ENCODE results near the gene IQCC. TPM values are rescaled to one million over a fixed set of nuclear protein-coding genes. Genes with fewer than 3 reads are reported as not detected.

IQCC gene
- total RNA-seq, 4 donors from 2014 or later = 1.00 to 2.0 (median 1.9) TPM; not detected in 1

DNA sequence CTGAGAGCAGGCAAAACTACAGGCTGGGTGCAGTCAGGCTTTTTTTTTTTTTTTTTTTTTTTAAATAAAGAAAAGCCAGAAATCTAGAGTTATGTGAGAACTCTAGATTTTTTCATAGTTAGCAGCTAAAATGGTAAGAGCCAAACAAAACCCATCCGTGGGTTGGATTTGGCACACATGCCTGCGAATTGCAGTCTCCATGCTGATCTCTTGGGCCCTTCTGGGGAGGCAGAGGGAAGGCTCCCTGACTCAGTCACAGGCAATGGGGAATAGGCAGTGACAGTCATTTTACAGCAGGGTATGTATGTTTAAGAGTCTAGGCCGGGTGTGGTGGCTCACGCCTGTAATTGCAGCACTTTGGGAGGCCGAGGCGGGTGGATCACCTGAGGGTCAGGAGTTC, 23.4 kb upstream of the IQCC start:
- H3K27me3 ChIP-seq = no peaks in the 10 kb centered on the region
- TF ChIP-seq CTCF (IDR thresholded peaks at IDR 0.05) (no peak), POLR2AphosphoS5 (IDR thresholded peaks at IDR 0.05) (no peak), EP300 (IDR thresholded peaks at IDR 0.05; ENCODE audit: low read depth) (no peak), POLR2A (IDR thresholded peaks at IDR 0.05) (no peak)
- H3K36me3 ChIP-seq = peaks cover 0 to 21% (median 10%) of the 10 kb centered on the region in 4 donors
- 70 to 89% methylated on average over 2 to 6 of the region's 6 CpGs for WGBS, 2 donors (ENCODE audit: low coverage in 1 of 2)
- intact Hi-C loops (cut with DNase I; ENCODE audit: low total_unique reads) = no loop called here
- H3K27ac ChIP-seq = no peak overlapping the region
- peaks cover 12 to 53% (median 39%) of the 10 kb centered on the region in 4 donors for H3K4me1 ChIP-seq
- DNase-seq = no peak
- H3K9me3 ChIP-seq = no peaks in the 10 kb centered on the region
- peak overlapping the region in 1 of 4 donors; percentile 82 for H3K4me3 ChIP-seq
- in situ Hi-C loops (cut with MboI; ENCODE audit: low pct_ligation_motif_present in 1 of 4, low pct_unique_long_range_greater_than_20kb in 1 of 4, low sequenced_read_pairs in 3 of 4) = no loop called here

DNA sequence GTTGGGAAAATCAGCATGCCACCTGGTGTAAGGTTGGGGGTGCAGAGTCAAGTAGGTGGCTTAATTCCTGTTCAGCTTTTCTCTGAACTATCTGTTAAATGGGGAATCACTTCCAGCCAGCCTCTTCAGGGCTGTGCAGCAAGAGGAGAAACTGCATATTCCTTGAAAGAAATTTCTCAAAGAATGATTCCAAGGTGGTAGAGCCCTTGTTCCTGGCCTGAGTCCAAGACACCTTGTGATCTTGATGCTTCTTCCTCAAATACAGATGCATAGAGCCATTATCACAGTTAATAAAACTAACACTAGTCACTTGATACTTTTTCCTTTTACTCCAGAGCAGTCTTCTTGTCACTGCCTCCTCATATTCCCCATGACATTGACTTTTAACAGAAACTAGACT, 20.8 kb upstream of the IQCC start:
- no peaks in the 10 kb centered on the region for H3K9me3 ChIP-seq
- TF ChIP-seq EP300 (IDR thresholded peaks at IDR 0.05; ENCODE audit: low read depth) (no peak), POLR2AphosphoS5 (IDR thresholded peaks at IDR 0.05) (no peak), POLR2A (IDR thresholded peaks at IDR 0.05) (no peak), CTCF (IDR thresholded peaks at IDR 0.05) (no peak)
- in situ Hi-C loops (cut with MboI; ENCODE audit: low pct_ligation_motif_present in 1 of 4, low pct_unique_long_range_greater_than_20kb in 1 of 4, low sequenced_read_pairs in 3 of 4) = no loop called here
- H3K27me3 ChIP-seq = no peaks in the 10 kb centered on the region
- peaks cover 0 to 44% (median 25%) of the 10 kb centered on the region in 4 donors for H3K36me3 ChIP-seq
- no peak for DNase-seq
- H3K4me3 ChIP-seq = no peak overlapping the region
- intact Hi-C loops (cut with DNase I; ENCODE audit: low total_unique reads) = no loop called here
- no peak overlapping the region for H3K27ac ChIP-seq
- peaks cover 12 to 45% (median 31%) of the 10 kb centered on the region in 4 donors for H3K4me1 ChIP-seq

- no peaks in the 10 kb centered on the region for H3K27me3 ChIP-seq
- no peak overlapping the region for H3K4me3 ChIP-seq
- H3K9me3 ChIP-seq = no peaks in the 10 kb centered on the region
- H3K36me3 ChIP-seq = peaks cover 0 to 57% (median 34%) of the 10 kb centered on the region in 4 donors
- peaks cover 10 to 37% (median 24%) of the 10 kb centered on the region in 4 donors for H3K4me1 ChIP-seq
- no peak for DNase-seq
- no peak for TF ChIP-seq EP300 (IDR thresholded peaks at IDR 0.05; ENCODE audit: low read depth)
- no peak for TF ChIP-seq POLR2A (IDR thresholded peaks at IDR 0.05)
- TF ChIP-seq POLR2AphosphoS5 (IDR thresholded peaks at IDR 0.05) = no peak
- TF ChIP-seq CTCF (IDR thresholded peaks at IDR 0.05) = no peak
- intact Hi-C loops (cut with DNase I; ENCODE audit: low total_unique reads) = no loop called here
- in situ Hi-C loops (cut with MboI; ENCODE audit: low pct_ligation_motif_present in 1 of 4, low pct_unique_long_range_greater_than_20kb in 1 of 4, low sequenced_read_pairs in 3 of 4) = no loop called here
- H3K27ac ChIP-seq = no peak overlapping the region
- 90 to 91% methylated on average over 2 of the region's 2 CpGs for WGBS, 2 donors (ENCODE audit: low coverage in 1 of 2)
Observed at GRCh38 chr1:32186077-32186476, 19.4 kb upstream of the IQCC start.

DNA sequence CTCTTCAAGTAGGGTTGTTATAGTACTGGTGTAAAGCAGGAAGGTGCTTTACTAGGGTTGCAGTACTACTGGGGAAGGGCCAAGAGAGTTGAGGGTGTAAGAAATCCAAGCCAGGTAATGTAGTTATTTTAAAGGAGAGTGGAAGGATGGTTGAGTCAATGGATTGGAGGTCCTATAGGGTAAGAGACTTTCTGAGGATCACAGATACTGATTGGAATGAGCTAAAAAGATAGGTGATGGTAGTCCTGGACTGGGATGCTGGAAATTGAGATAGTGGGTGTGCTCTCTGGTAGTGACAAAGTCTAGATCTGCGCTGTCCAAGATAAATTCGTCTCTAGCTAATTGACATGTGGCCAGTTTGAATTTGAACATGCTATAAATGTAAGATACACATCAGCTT, 19.0 kb upstream of the IQCC start:
- Histone ChIP-seq H3K27ac (no peak overlapping the region), H3K27me3 (no peaks in the 10 kb centered on the region), H3K9me3 (no peaks in the 10 kb centered on the region), H3K36me3 (peaks cover 0 to 61% (median 36%) of the 10 kb centered on the region in 4 donors), H3K4me3 (no peak overlapping the region), H3K4me1 (peaks cover 7 to 33% (median 20%) of the 10 kb centered on the region in 4 donors)
- in situ Hi-C loops (cut with MboI; ENCODE audit: low pct_ligation_motif_present in 1 of 4, low pct_unique_long_range_greater_than_20kb in 1 of 4, low sequenced_read_pairs in 3 of 4) (no loop called here), intact Hi-C loops (cut with DNase I; ENCODE audit: low total_unique reads) (no loop called here)
- DNase-seq = no peak
- WGBS, 2 donors (ENCODE audit: low coverage in 1 of 2) = 87% methylated on average over 2 of the region's 2 CpGs; no CpG with 5 or more reads in 1 of the 2 donors
- no peak for TF ChIP-seq CTCF (IDR thresholded peaks at IDR 0.05)
